Measurements from ENCODE around the gene FAM120A.

FAM120A gene

DNA sequence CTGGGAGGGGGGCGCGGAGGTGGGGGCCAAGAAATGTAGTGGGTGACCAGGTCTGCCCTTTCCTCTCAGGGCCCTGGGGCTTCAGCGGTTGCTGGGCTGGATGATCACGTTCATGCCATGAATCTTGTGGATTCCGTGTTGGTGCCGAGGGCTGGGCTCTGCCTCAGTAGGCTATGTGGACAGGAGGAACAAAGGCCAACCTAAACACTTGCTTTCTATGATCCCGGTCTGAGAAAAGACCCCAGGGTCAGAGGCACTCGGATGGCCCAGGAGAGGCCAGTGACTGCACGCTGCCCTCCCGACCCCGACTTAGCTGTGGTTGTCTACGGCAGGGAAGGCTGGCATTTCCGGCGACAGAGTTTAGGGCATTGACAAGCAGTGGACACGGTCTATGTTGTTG is 151.5 kb downstream of the FAM120A start:
- Histone ChIP-seq H3K4me1 (ENCODE audit: control insufficient read depth, insufficient read depth, low read length) (peaks cover 27% of the 10 kb centered on the region), H3K9ac (ENCODE audit: low read length in 2 of 2) (no peak overlapping the region), H3K4me3 (ENCODE audit: low read length in 2 of 2) (no peak overlapping the region), H3K27ac (ENCODE audit: low read length) (no peak overlapping the region), H3K27me3 (ENCODE audit: control insufficient read depth in 1 of 2, insufficient read depth in 2 of 2, low read length in 2 of 2) (no peaks in the 10 kb centered on the region), H3K36me3 (ENCODE audit: control insufficient read depth in 2 of 2, insufficient read depth in 2 of 2, low read length in 2 of 2) (peaks cover 0 to 2% of the 10 kb centered on the region in 2 donors), H3K9me3 (ENCODE audit: control insufficient read depth in 2 of 2, low read length in 2 of 2) (peaks cover 0 to 3% of the 10 kb centered on the region in 2 donors)

DNA sequence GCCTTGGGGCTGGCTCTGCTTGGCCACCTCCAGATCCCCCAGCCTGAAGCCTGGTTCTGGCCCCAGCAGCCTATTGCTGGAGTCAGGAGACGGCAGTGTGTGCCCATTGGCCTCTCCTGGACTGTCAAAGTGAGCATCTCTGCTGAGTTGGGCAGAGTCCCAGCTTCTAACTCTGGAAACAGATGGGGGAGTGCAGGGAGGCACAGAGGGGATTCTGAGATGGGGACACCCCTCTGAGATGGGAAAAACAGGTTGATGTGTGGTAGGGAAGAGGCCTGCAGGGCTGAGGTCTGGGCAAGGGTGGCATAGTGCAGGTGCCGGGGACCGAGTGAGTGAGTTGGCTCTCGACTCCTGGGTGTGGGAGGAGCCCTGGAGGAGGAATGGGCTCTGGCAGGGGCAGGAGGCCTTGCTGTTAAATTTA is 152.4 kb downstream of the FAM120A start:
- no peak overlapping the region for H3K9ac ChIP-seq (ENCODE audit: low read length in 2 of 2)
- peaks cover 24% of the 10 kb centered on the region for H3K4me1 ChIP-seq (ENCODE audit: control insufficient read depth, insufficient read depth, low read length)
- H3K27me3 ChIP-seq (ENCODE audit: control insufficient read depth in 1 of 2, insufficient read depth in 2 of 2, low read length in 2 of 2): no peaks in the 10 kb centered on the region
- H3K36me3 ChIP-seq (ENCODE audit: control insufficient read depth in 2 of 2, insufficient read depth in 2 of 2, low read length in 2 of 2): peaks cover 0 to under 1% of the 10 kb centered on the region in 2 donors
- no peak overlapping the region for H3K4me3 ChIP-seq (ENCODE audit: low read length in 2 of 2)
- no peak overlapping the region for H3K27ac ChIP-seq (ENCODE audit: low read length)
- H3K9me3 ChIP-seq (ENCODE audit: control insufficient read depth in 2 of 2, low read length in 2 of 2): peaks cover 0 to 3% of the 10 kb centered on the region in 2 donors

DNA sequence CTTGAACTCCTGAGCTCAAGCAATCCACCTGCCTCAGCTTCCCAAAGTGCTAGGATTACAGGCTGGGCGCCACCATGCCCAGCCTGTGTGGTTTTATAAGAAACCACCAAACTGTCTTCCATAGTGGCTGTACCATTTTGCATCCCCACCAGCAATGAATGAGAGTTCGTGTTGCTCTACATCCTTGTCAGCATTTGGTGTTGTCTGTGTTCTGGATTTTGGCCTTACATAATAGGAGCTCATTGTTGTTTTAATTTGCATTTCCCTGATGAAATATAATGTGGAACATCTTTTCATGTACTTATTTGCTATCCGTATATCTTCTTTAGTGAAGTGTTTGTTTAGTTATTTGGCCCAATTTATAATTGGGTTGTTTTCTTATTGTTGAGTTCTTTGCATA is 154.7 kb downstream of the FAM120A start:
- no peaks in the 10 kb centered on the region for H3K27me3 ChIP-seq (ENCODE audit: control insufficient read depth in 1 of 2, insufficient read depth in 2 of 2, low read length in 2 of 2)
- peaks cover 0 to 9% of the 10 kb centered on the region in 2 donors for H3K9me3 ChIP-seq (ENCODE audit: control insufficient read depth in 2 of 2, low read length in 2 of 2)
- H3K9ac ChIP-seq (ENCODE audit: low read length in 2 of 2): no peak overlapping the region
- no peak overlapping the region for H3K4me3 ChIP-seq (ENCODE audit: low read length in 2 of 2)
- no peaks in the 10 kb centered on the region for H3K36me3 ChIP-seq (ENCODE audit: control insufficient read depth in 2 of 2, insufficient read depth in 2 of 2, low read length in 2 of 2)
- H3K27ac ChIP-seq (ENCODE audit: low read length): no peak overlapping the region
- H3K4me1 ChIP-seq (ENCODE audit: control insufficient read depth, insufficient read depth, low read length): peaks cover 6% of the 10 kb centered on the region

DNA sequence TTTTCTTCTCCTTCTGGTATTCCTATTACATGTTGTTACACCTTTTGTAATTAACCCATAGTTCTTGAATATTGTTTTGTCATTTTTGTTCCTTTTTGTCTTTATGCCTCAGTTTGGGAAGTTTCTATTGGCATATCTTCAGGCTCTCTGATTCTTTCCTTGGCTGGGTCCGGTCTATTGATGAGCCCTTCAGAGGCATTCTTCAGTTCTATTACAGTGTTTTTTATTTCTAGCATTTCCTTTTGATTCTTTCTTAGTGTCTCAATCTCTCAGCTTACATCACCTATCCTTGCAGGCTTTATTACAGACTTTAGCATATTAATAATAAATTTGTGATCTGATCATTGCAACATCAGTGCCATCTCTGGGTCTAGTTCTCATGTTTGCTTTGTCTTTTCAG is 158.7 kb downstream of the FAM120A start:
- H3K9me3 ChIP-seq (ENCODE audit: control insufficient read depth in 2 of 2, low read length in 2 of 2): peaks cover 0 to 9% of the 10 kb centered on the region in 2 donors
- H3K4me1 ChIP-seq (ENCODE audit: control insufficient read depth, insufficient read depth, low read length): peaks cover 12% of the 10 kb centered on the region
- H3K4me3 ChIP-seq (ENCODE audit: low read length in 2 of 2): no peak overlapping the region
- H3K9ac ChIP-seq (ENCODE audit: low read length in 2 of 2): no peak overlapping the region
- H3K36me3 ChIP-seq (ENCODE audit: control insufficient read depth in 2 of 2, insufficient read depth in 2 of 2, low read length in 2 of 2): no peaks in the 10 kb centered on the region
- no peaks in the 10 kb centered on the region for H3K27me3 ChIP-seq (ENCODE audit: control insufficient read depth in 1 of 2, insufficient read depth in 2 of 2, low read length in 2 of 2)
- H3K27ac ChIP-seq (ENCODE audit: low read length): no peak overlapping the region

DNA sequence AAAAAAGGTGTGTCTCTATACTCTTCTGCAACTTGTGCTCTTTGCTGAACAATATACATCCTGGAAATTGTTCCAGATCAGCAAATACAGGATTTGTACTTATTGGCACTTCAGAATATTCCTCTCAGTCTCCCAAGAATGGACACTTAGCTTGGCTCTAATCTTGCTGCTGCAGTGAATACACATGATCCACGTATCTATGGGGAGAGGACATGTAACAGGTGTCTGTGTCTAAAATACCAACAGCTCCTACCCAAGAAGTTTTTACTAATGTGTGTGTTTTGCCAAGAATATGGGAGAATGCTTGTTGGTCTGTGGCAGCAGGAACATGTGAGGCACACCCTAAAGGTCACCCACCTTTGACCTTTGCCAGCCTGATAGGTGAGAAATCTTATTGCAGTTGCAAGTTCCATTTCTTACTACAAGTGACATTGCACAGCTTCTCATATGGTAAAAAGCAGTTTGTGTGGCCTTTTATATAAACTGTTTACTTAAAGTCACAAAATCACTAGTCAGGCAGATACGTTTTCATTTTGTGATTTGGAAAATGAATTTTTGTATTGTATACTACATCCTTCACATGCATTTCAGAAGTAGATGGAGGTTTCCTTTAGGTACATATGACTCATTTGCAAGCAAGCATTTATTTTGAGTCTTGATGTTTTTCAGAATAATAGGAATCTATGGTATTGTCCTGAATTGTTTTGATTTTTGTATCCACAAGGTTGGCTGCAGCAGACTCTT is 160.7 kb downstream of the FAM120A start:
- Histone ChIP-seq H3K27ac (ENCODE audit: low read length) (no peak overlapping the region), H3K36me3 (ENCODE audit: control insufficient read depth in 2 of 2, insufficient read depth in 2 of 2, low read length in 2 of 2) (no peaks in the 10 kb centered on the region), H3K9ac (ENCODE audit: low read length in 2 of 2) (no peak overlapping the region)

DNA sequence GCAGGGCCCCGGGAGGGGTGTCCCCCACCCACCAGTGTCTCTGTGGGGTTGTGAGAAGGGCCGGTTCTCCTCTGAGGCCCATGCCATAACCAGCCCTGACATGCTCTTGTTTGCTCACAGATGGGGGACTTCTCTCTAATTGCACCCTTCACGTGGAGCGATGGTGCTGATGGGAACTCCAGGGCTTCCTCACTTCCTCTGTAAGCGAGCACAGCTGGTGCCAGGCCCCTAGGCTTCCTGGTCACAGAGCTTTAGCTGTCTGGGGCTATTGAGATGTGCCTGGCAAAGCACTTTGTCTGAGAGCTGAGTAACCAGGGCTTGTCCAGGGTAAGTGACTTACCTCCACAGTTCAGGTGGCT is 161.3 kb downstream of the FAM120A start:
- Histone ChIP-seq H3K4me1 (ENCODE audit: control insufficient read depth, insufficient read depth, low read length) (peaks cover 19% of the 10 kb centered on the region), H3K9ac (ENCODE audit: low read length in 2 of 2) (no peak overlapping the region), H3K4me3 (ENCODE audit: low read length in 2 of 2) (no peak overlapping the region), H3K9me3 (ENCODE audit: control insufficient read depth in 2 of 2, low read length in 2 of 2) (peaks cover 0 to 6% of the 10 kb centered on the region in 2 donors), H3K27me3 (ENCODE audit: control insufficient read depth in 1 of 2, insufficient read depth in 2 of 2, low read length in 2 of 2) (no peaks in the 10 kb centered on the region), H3K27ac (ENCODE audit: low read length) (no peak overlapping the region), H3K36me3 (ENCODE audit: control insufficient read depth in 2 of 2, insufficient read depth in 2 of 2, low read length in 2 of 2) (no peaks in the 10 kb centered on the region)

More for the DNA sequence above, 160.7 kb downstream of the FAM120A start:
- peaks cover 18% of the 10 kb centered on the region for H3K4me1 ChIP-seq (ENCODE audit: control insufficient read depth, insufficient read depth, low read length)
- no peaks in the 10 kb centered on the region for H3K27me3 ChIP-seq (ENCODE audit: control insufficient read depth in 1 of 2, insufficient read depth in 2 of 2, low read length in 2 of 2)
- H3K4me3 ChIP-seq (ENCODE audit: low read length in 2 of 2): no peak overlapping the region
- peaks cover 0 to 6% of the 10 kb centered on the region in 2 donors for H3K9me3 ChIP-seq (ENCODE audit: control insufficient read depth in 2 of 2, low read length in 2 of 2)

DNA sequence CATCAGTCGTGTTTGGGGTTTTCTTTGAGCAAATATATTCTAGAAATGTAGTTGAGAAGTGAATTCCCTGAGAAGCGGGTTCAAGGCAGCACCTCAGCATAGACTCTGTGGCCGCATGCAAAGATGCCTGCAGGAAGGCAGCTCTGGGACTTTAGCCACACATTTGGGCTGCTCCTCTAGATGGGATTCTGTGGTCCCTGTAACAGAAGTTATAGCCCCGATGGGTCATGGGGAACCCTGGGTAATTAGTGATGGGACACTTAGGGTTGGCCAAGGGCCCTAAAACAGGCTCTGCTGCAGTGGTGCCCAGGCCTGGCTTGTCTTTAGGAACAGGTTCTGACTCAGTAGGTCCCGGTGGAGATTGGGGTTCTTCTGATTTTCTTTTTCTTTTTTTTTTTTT is 161.7 kb downstream of the FAM120A start:
- Histone ChIP-seq H3K9ac (ENCODE audit: low read length in 2 of 2) (no peak overlapping the region), H3K4me1 (ENCODE audit: control insufficient read depth, insufficient read depth, low read length) (peaks cover 19% of the 10 kb centered on the region), H3K27me3 (ENCODE audit: control insufficient read depth in 1 of 2, insufficient read depth in 2 of 2, low read length in 2 of 2) (no peaks in the 10 kb centered on the region), H3K36me3 (ENCODE audit: control insufficient read depth in 2 of 2, insufficient read depth in 2 of 2, low read length in 2 of 2) (peaks cover 0 to 2% of the 10 kb centered on the region in 2 donors), H3K9me3 (ENCODE audit: control insufficient read depth in 2 of 2, low read length in 2 of 2) (peaks cover 0 to 6% of the 10 kb centered on the region in 2 donors), H3K27ac (ENCODE audit: low read length) (no peak overlapping the region), H3K4me3 (ENCODE audit: low read length in 2 of 2) (no peak overlapping the region)

DNA sequence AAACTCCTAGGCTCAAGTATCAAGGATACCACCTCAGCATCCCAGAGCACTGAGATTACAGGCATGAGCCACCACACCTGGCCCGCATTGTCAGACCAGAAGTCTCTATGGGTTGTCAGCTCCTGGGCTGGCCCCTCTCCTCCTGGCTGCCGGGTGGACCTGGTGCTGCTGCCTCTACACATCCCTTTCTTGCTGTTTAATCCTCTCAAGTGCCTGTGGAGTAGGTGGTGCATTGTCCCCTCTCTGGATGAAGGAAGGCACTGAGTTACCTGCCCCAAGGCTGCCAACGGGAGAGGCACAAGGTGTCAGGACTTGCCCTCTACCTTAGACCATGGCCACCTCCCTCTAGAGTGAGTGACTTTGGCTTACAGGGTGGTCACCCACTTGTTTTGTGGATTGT is 162.3 kb downstream of the FAM120A start:
- no peak overlapping the region for H3K9ac ChIP-seq (ENCODE audit: low read length in 2 of 2)
- H3K4me3 ChIP-seq (ENCODE audit: low read length in 2 of 2): no peak overlapping the region
- H3K9me3 ChIP-seq (ENCODE audit: control insufficient read depth in 2 of 2, low read length in 2 of 2): peaks cover 0 to 6% of the 10 kb centered on the region in 2 donors
- peaks cover 19% of the 10 kb centered on the region for H3K4me1 ChIP-seq (ENCODE audit: control insufficient read depth, insufficient read depth, low read length)
- no peaks in the 10 kb centered on the region for H3K27me3 ChIP-seq (ENCODE audit: control insufficient read depth in 1 of 2, insufficient read depth in 2 of 2, low read length in 2 of 2)
- no peak overlapping the region for H3K27ac ChIP-seq (ENCODE audit: low read length)
- peaks cover 0 to 3% of the 10 kb centered on the region in 2 donors for H3K36me3 ChIP-seq (ENCODE audit: control insufficient read depth in 2 of 2, insufficient read depth in 2 of 2, low read length in 2 of 2)

DNA sequence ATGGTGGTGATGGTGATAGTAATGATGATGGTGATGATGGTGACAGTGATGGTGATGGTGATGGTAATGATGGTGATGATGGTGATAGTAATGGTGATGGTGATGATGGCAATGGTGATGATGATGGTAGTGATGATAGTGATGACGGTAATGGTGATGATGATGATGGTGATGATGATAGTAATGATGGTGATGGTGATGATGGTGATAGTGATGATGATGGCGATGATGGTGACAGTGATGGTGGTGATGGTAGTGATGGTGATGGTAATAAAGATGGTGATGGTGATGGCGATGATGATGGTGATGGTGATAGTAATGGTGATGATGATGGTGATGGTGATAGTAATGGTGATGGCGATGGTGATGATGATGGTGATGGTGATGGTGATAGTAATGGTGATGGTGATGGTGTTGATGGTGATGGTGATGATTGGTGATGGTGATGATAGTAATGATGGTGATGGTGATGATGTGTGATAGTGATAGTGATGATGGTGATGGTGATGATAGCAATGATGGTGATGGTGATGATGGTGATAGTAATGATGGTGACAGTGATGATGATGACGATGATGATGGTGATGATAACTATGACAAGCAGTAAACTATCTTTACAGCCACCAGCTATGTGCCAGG is 163.5 kb downstream of the FAM120A start:
- H3K4me1 ChIP-seq (ENCODE audit: control insufficient read depth, insufficient read depth, low read length): peaks cover 23% of the 10 kb centered on the region
- peaks cover 0 to 3% of the 10 kb centered on the region in 2 donors for H3K36me3 ChIP-seq (ENCODE audit: control insufficient read depth in 2 of 2, insufficient read depth in 2 of 2, low read length in 2 of 2)
- H3K9ac ChIP-seq (ENCODE audit: low read length in 2 of 2): no peak overlapping the region
- no peaks in the 10 kb centered on the region for H3K9me3 ChIP-seq (ENCODE audit: control insufficient read depth in 2 of 2, low read length in 2 of 2)
- H3K27me3 ChIP-seq (ENCODE audit: control insufficient read depth in 1 of 2, insufficient read depth in 2 of 2, low read length in 2 of 2): no peaks in the 10 kb centered on the region
- H3K4me3 ChIP-seq (ENCODE audit: low read length in 2 of 2): no peak overlapping the region
- H3K27ac ChIP-seq (ENCODE audit: low read length): no peak overlapping the region

All from stomach smooth muscle (tissue), 2 donors.